Gastrocnemius medialis (tissue), 4 donors: ENCODE measurements around the gene C1orf35.

ENCODE experiments used
- POLR2A ChIP-seq, 2 donors: fragments of 450-650 bp; IDR thresholded peaks; one replicate each; pipeline ENCODE4 v1.6.1; 2017; ENCODE audit warnings: antibody characterized with exemption in 2 of 2, mild to moderate bottlenecking in 2 of 2, moderate library complexity in 2 of 2
- TF ChIP-seq, protein P1 (sequence below), 5 experiments: fragments of 450-650 bp in 3 of 5; fragments of 200-600 bp in 2 of 5; sonication (generic) in 2 of 5; IDR thresholded peaks in 4 of 5; conservative IDR thresholded peaks in 1 of 5; 1 replicate in 4 of 5; 2 replicates in 1 of 5; pipeline ENCODE4 v1.5.1; 2016 to 2019; ENCODE audit warnings: antibody characterized with exemption in 5 of 5, mild to moderate bottlenecking in 3 of 5, moderate library complexity in 3 of 5

DNA sequence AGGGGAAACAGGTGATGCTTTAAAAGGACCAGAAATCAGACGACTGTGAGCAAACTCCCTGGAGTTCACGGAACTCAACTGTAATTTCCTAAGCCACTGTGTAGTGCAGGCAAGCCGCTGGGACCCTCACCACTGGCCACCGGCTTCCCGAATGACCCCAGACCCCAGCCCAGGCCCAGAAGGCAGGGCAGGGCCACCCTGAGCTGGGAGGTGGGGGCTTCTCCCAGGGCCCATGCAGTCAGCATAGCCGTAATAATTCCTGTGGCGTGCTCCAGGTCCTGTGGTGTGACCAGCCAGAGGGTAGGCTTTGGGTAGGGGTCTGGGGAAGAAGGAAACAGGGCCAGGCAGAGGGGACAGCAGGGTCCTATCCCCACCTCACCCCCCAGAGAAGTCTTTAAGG, 24.1 kb downstream of the C1orf35 start:
- TF ChIP-seq, protein P1, sequence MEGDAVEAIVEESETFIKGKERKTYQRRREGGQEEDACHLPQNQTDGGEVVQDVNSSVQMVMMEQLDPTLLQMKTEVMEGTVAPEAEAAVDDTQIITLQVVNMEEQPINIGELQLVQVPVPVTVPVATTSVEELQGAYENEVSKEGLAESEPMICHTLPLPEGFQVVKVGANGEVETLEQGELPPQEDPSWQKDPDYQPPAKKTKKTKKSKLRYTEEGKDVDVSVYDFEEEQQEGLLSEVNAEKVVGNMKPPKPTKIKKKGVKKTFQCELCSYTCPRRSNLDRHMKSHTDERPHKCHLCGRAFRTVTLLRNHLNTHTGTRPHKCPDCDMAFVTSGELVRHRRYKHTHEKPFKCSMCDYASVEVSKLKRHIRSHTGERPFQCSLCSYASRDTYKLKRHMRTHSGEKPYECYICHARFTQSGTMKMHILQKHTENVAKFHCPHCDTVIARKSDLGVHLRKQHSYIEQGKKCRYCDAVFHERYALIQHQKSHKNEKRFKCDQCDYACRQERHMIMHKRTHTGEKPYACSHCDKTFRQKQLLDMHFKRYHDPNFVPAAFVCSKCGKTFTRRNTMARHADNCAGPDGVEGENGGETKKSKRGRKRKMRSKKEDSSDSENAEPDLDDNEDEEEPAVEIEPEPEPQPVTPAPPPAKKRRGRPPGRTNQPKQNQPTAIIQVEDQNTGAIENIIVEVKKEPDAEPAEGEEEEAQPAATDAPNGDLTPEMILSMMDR (IDR thresholded peaks at IDR 0.05 in 4 of 5, conservative IDR thresholded peaks at IDR 0.05 in 1 of 5): no peak
- no peak for TF ChIP-seq POLR2A (IDR thresholded peaks at IDR 0.05)
